ENCODE results near the gene CMIP. TPM values are rescaled to one million over a fixed set of nuclear protein-coding genes. Genes with fewer than 3 reads are reported as not detected.

Gene CMIP
- polyA plus RNA-seq, 3 donors = 0.85 to 61.9 (median 0.93) TPM

GRCh38 chr16:81611721-81612120, 167.1 kb downstream of the CMIP start:
- H3K27me3 ChIP-seq (ENCODE audit: control insufficient read depth in 2 of 2, insufficient read depth in 2 of 2, low read length in 2 of 2) = no peaks in the 10 kb centered on the region
- Mint-ChIP-seq H3K4me3 (no peak overlapping the region), H3K27ac (peak overlapping the region in 4 of 7 donors; percentile 9 to 51 (median 40)), H3K9me3 (peaks cover 0 to 3% (median 0%) of the 10 kb centered on the region in 7 donors), H3K36me3 (peaks cover 60 to 62% of the 10 kb centered on the region in 2 donors), H3K27me3 (ENCODE audit: low read depth in 3 of 3) (peaks cover 0 to 4% (median 0%) of the 10 kb centered on the region in 3 donors), H3K4me1 (peaks cover 23% of the 10 kb centered on the region)
- WGBS (ENCODE audit: insufficient coverage) = 96% methylated on average over 3 of the region's 6 CpGs
- intact Hi-C loops (cut with micrococcal nuclease) = no loop called here
- H3K4me1 ChIP-seq (ENCODE audit: control insufficient read depth in 1 of 2, insufficient read depth in 2 of 2, low read length in 2 of 2) = peaks cover 3 to 6% of the 10 kb centered on the region in 2 donors
- TF ChIP-seq, protein P1, sequence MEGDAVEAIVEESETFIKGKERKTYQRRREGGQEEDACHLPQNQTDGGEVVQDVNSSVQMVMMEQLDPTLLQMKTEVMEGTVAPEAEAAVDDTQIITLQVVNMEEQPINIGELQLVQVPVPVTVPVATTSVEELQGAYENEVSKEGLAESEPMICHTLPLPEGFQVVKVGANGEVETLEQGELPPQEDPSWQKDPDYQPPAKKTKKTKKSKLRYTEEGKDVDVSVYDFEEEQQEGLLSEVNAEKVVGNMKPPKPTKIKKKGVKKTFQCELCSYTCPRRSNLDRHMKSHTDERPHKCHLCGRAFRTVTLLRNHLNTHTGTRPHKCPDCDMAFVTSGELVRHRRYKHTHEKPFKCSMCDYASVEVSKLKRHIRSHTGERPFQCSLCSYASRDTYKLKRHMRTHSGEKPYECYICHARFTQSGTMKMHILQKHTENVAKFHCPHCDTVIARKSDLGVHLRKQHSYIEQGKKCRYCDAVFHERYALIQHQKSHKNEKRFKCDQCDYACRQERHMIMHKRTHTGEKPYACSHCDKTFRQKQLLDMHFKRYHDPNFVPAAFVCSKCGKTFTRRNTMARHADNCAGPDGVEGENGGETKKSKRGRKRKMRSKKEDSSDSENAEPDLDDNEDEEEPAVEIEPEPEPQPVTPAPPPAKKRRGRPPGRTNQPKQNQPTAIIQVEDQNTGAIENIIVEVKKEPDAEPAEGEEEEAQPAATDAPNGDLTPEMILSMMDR (IDR thresholded peaks at IDR 0.05) = no peak
- H3K9ac ChIP-seq (ENCODE audit: insufficient read depth, low read length, poor library complexity, severe bottlenecking) = no peak overlapping the region
- H3K27ac ChIP-seq (ENCODE audit: low read depth in 1 of 2, low read length in 2 of 2) = no peak overlapping the region
- H3K4me3 ChIP-seq (replicated peaks in 1 of 3; ENCODE audit: low read depth in 2 of 3, low read length in 3 of 3) = no peak overlapping the region
- no peak overlapping the region for H3K4me2 ChIP-seq (replicated peaks; ENCODE audit: extremely low read depth, low read length, poor library complexity, severe bottlenecking)
- H3K36me3 ChIP-seq (replicated peaks in 1 of 2; ENCODE audit: control insufficient read depth in 1 of 2, insufficient read depth in 2 of 2, low read length in 2 of 2) = peaks cover 63 to 96% of the 10 kb centered on the region in 2 donors
- peaks cover 100% of the 10 kb centered on the region for H4K20me1 ChIP-seq (ENCODE audit: insufficient read depth, low read length)
- no peak overlapping the region for H2AFZ ChIP-seq (ENCODE audit: insufficient read depth, low read depth, low read length, poor library complexity, severe bottlenecking)
- peaks cover 55% of the 10 kb centered on the region for H3K79me2 ChIP-seq (ENCODE audit: insufficient read depth, low read length)
- DNase-seq = no peak
- H3K9me3 ChIP-seq (replicated peaks in 1 of 2; ENCODE audit: control insufficient read depth in 1 of 2, insufficient read depth in 1 of 2, low read length in 2 of 2) = no peaks in the 10 kb centered on the region

DNA sequence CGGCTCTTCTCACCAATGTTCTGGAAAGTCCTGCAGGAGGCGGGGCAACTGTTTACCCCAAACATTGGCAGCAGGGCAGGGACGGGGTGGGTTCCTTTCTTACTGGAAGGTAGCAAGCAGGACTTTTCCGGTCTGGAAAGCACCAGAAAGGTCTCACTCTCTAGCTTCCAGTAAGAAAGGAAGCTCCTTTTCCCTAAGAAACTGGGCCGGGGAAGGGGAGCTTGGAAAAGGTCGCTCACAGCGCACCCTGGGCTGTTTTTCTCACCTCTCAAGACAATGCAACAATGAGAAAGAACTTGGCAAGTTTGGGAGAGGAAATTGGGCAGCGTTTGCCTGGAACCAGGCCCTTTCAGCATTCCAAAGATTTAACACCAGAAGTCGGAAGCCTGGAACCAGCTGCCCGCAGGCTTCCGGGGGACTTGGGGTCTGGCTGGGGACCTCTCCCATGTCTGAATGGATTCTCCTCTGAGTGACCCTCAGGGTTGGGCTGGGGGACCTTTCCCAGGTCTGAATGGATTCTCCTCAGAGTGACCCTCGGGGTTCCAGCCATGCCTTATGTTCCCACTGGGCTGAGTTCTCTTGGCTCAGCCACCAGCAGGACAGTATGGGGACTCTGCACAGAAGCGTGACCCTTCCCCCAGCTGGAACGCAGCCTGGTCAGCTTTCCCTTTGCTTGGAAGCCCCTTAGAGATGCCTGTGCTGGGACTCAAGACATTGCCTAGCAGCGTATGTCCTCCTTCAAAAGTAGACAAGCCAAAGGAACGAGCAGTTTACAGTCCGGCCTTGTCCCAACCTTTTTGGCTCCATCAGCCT, 167.9 kb downstream of the CMIP start:
- TF ChIP-seq, protein P1 (IDR thresholded peaks at IDR 0.05) = no peak
- H3K27me3 ChIP-seq (ENCODE audit: control insufficient read depth in 2 of 2, insufficient read depth in 2 of 2, low read length in 2 of 2) = no peaks in the 10 kb centered on the region
- H3K9ac ChIP-seq (ENCODE audit: insufficient read depth, low read length, poor library complexity, severe bottlenecking) = no peak overlapping the region
- Mint-ChIP-seq H3K27ac (peak overlapping the region in 3 of 7 donors; percentile 19 to 64 (median 58)), H3K36me3 (peaks cover 54 to 59% of the 10 kb centered on the region in 2 donors), H3K4me3 (no peak overlapping the region), H3K9me3 (peaks cover 0 to 3% (median 0%) of the 10 kb centered on the region in 7 donors), H3K27me3 (ENCODE audit: low read depth in 3 of 3) (peaks cover 0 to 4% (median 0%) of the 10 kb centered on the region in 3 donors), H3K4me1 (peaks cover 21% of the 10 kb centered on the region)
- 94% methylated on average over 12 of the region's 17 CpGs for WGBS (ENCODE audit: insufficient coverage)
- H3K4me2 ChIP-seq (replicated peaks; ENCODE audit: extremely low read depth, low read length, poor library complexity, severe bottlenecking) = no peak overlapping the region
- peaks cover 57% of the 10 kb centered on the region for H3K79me2 ChIP-seq (ENCODE audit: insufficient read depth, low read length)
- H3K4me1 ChIP-seq (ENCODE audit: control insufficient read depth in 1 of 2, insufficient read depth in 2 of 2, low read length in 2 of 2) = peaks cover 3 to 6% of the 10 kb centered on the region in 2 donors
- no peak for DNase-seq
- peaks cover 64 to 96% of the 10 kb centered on the region in 2 donors for H3K36me3 ChIP-seq (replicated peaks in 1 of 2; ENCODE audit: control insufficient read depth in 1 of 2, insufficient read depth in 2 of 2, low read length in 2 of 2)
- no peak overlapping the region for H3K4me3 ChIP-seq (replicated peaks in 1 of 3; ENCODE audit: low read depth in 2 of 3, low read length in 3 of 3)
- H2AFZ ChIP-seq (ENCODE audit: insufficient read depth, low read depth, low read length, poor library complexity, severe bottlenecking) = no peak overlapping the region
- intact Hi-C loops (cut with micrococcal nuclease) = no loop called here
- H3K9me3 ChIP-seq (replicated peaks in 1 of 2; ENCODE audit: control insufficient read depth in 1 of 2, insufficient read depth in 1 of 2, low read length in 2 of 2) = no peaks in the 10 kb centered on the region
- peaks cover 100% of the 10 kb centered on the region for H4K20me1 ChIP-seq (ENCODE audit: insufficient read depth, low read length)
- H3K27ac ChIP-seq (ENCODE audit: low read depth in 1 of 2, low read length in 2 of 2) = no peak overlapping the region

Data from CD14-positive monocyte (primary cell).